ENCODE measurements around the gene FCHO2.

The FCHO2 gene

GRCh38 chr5:73136055-73136562 is 180.3 kb downstream of the FCHO2 start:
- Mint-ChIP-seq H3K4me3 (no peak overlapping the region), H3K27ac (no peak overlapping the region), H3K4me1 (ENCODE audit: low read depth) (no peaks in the 10 kb centered on the region), H3K36me3 (ENCODE audit: low read depth) (no peaks in the 10 kb centered on the region), H3K9me3 (no peaks in the 10 kb centered on the region), H3K27me3 (ENCODE audit: low read depth) (peaks cover 25% of the 10 kb centered on the region)

DNA sequence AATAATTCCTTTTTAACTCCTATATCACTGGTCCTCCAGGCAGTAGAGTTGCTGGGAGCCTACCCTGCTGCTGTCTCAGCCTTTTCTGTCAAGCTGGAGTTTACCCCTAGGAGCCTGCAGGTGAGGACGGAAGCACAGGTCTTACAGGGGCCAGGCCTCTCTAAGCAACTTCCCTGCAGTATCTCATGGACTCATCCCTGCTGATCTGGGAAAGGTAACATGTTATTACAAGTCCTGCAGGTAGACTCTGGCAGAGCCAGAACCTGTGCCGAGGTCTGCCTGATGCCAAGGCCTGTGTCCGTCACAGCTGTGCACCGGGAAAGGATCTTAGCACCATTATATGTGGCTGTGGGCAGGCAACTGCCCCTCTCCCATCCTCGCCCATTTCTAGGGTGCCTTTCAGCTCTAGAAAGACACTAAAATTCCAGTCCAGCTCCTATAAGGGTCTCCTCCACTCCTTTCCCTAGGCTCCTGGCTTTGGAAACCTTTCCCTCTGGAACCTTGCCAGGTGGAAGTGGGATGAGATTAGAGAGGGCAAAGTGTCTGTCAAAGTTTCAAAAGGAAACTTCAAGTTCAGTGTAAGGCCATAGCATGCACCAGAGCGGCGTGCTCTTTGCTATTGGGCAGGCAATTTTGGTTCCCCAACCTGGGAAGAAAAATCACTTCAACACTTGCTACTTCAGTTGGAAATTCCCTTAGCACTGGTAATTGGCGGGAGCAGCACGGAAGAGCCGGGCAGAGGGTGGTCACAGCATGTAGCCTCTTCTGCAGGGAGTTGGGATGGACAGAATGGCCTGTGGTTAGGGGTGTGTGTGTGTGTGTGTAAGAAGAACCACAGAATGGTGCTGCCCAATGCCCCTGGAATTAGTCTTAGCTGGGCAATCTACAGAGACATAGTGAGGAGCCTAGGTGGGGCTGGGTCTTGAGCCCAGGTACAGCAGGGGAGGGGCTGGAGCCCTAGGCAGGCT is 182.0 kb downstream of the FCHO2 start:
- no peaks in the 10 kb centered on the region for H3K9me3 Mint-ChIP-seq
- no peaks in the 10 kb centered on the region for H3K36me3 Mint-ChIP-seq (ENCODE audit: low read depth)
- no peak overlapping the region for H3K27ac Mint-ChIP-seq
- H3K4me1 Mint-ChIP-seq (ENCODE audit: low read depth) = no peaks in the 10 kb centered on the region
- H3K27me3 Mint-ChIP-seq (ENCODE audit: low read depth) = peaks cover 31% of the 10 kb centered on the region
- H3K4me3 Mint-ChIP-seq = no peak overlapping the region

DNA sequence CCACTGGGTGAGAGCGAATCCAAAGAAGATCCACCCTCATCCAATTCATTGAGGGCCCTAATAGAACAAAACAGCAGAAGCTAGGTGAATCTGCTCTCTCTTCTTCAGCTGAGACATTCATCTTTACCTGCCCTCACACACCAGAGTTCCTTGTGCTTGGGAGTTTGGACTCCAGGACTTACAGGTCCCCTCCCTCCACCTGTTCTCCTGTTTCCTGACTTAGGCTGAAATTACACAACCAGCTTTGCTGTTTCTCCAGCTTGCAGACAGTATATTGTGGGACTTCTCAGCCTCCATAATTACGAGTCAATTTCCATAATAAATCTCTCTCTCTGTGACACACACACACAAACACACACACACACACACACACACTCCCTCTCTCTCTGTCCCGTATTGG is 183.6 kb downstream of the FCHO2 start:
- H3K9me3 Mint-ChIP-seq = no peaks in the 10 kb centered on the region
- H3K4me1 Mint-ChIP-seq (ENCODE audit: low read depth) = no peaks in the 10 kb centered on the region
- no peak overlapping the region for H3K27ac Mint-ChIP-seq
- H3K27me3 Mint-ChIP-seq (ENCODE audit: low read depth) = peaks cover 31% of the 10 kb centered on the region
- H3K4me3 Mint-ChIP-seq = no peak overlapping the region
- H3K36me3 Mint-ChIP-seq (ENCODE audit: low read depth) = no peaks in the 10 kb centered on the region
